HG03558 (cell line): ENCODE data around the gene PACS2.

Experiments used
- ATAC-seq: cut with Tn5 transposase; IDR thresholded peaks from one replicate; pipeline ENCODE4 v1.9.1; 2021; ENCODE audit warnings: moderate number of reproducible peaks; ENCODE audit not compliant: unreplicated experiment; ENCODE audit errors: extremely low read depth

PACS2 gene

DNA sequence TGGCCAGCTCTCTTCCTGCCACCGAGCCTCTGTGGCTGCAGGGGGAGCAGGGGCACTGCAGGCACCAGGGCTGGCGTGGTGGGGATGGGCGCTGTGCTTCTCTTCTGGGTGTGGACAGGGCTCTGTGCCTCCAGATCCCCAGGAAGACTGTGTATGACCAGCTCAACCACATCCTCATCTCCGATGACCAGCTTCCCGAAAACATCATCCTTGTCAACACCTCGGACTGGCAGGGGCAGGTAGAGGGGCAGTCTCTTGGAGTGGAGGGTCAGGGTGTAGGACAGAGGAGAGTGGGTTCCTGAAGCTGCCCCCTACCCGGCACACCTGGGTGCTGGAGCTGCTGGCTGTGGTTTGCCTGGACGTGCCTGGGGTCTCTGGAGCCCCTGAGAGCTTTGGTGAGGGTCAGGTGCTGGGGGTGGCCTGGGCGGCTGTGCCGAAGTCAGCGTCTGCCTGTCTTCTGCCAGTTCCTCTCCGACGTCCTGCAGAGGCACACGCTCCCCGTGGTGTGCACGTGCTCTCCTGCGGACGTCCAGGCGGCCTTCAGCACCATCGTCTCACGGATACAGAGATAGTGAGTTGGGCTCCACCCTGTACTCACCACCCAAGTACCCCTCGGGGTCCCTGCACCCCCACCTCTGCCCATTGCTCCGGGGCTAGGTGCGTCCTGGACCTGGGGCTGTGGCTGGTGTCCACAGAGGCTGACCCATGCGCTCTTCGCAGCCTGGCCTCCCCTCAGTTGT is 68.0 kb downstream of the PACS2 start:
- no peak for ATAC-seq

GRCh38 chr14:105383083-105383730 is 68.7 kb downstream of the PACS2 start:
- no peak for ATAC-seq

DNA sequence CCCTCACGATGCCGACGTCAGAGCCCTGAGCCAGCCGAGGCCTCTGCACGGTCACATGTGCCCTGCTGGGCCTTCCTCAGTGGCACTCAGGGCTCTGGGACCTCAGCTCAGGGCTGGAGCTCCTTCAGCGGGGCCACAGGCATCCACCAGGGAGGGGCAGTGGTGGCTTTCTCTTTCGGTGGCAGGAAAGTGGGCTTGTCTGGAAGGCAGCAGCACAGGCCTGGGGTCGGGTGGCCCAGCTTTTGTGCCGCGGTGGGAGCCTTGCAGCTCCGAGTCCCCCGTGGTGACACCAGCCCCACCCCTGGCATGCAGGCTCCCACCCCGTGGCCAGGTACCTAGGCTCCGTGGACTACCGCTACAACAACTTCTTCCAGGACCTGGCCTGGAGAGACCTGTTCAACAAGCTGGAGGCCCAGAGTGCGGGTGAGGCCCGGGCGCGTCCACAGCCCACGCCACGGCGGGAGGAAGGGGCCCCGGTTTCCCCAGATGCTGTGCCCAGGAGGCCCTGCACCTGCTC is 69.6 kb downstream of the PACS2 start:
- ATAC-seq = no peak

DNA sequence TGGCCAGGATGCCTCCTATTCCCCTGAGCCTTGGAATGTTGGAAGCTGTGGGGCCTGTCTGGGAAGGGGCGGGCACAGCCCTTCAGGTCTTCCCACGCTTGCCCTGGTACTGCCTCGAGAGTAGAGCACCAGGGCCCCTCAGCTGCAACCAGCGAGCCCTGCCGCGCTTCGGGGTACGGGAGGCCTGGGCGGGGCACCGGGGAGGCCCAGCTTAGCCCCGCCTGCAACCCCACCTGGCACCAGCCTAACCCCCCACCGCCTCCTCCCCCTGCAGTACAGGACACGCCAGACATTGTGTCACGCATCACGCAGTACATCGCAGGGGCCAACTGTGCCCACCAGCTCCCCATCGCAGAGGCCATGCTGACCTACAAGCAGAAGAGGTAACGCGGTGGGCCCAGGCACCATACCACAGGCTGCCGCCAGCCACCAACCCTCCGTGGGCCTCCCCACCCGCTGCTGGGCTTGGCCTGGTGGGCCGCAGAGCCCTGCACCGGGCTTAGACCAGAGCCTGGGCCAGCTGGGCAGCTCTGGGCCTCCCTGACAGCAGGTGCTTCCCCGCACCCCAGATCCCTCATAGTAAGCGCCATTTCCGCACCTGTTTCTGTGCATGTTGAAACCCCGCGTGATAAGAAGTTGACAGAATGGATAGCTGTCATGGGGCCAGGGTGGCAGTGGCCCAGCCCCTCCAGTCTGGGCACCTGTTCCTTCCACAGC is 70.2 kb downstream of the PACS2 start:
- no peak for ATAC-seq

DNA sequence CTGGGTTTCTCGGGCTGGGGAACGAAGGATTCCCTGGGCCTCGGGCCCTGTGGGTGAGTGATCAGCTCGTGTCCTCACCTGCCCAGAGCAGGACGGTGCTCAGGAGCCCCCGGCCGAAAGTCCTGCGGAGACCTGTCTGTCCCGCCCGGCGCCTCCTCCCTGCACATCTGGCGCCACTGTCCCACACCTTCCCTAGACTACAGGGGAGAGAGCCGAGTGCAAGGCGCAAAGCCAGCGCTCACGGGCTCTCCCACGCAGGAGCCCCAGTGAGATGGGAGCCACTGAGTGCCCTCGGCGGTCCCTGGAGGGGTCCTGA is 70.7 kb downstream of the PACS2 start:
- ATAC-seq = no peak

DNA sequence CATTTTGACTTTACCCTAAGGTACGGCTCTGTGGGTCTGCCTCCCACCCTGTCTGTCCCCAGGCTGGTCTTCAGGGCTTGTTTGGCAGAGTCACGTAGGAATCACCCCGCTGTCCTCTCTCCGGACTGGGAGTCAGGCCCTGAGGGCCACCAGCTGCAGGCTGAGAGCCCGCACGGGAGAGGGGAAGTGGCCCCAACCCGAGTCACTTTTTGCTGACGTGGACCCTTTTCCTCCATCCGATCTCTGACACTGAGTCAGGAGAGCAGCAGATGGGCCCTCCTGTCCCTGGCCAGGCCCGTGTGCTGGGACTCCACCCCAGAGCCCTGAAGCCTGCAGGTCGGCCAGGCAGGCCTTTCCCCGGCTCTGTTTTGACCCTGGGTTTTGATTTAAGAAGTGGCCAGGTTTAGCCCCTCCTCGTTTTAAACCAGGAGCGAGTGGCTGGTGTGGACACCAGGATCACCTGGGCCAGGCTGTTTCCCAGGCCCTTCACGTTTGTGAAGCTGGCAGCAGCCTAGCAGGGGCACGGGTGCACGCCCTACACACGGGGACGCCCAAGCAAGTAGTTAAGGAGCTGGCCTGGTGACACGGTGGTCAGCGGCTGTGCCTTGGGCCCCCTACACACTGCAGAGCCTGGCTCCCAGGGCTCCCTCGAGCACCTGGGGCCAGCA is 71.3 kb downstream of the PACS2 start:
- no peak for ATAC-seq

- ATAC-seq = no peak
These were observed 72.3 kb downstream of the PACS2 start for GRCh38 chr14:105386581-105387529.

DNA sequence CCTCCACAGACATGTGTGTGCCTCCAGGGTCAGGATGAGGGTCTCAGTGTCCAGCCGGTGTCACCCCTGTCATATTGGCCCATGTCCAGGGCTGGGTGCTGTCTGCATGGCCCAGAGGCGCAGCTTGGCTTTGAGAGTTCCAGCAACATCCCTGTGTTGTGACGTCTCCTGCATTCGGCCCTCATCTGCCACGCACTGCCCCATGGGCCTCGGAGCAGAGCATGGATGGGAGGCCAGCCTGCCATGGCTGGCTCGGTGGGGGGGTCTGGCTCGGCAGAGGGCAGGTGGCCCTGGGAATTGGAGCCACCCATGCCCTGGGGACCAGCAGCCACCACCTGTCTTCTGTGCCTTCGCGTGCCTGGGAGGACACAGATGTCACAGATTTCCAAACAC is 73.0 kb downstream of the PACS2 start:
- ATAC-seq = no peak

- no peak for ATAC-seq
These were observed 73.8 kb downstream of the PACS2 start for GRCh38 chr14:105388110-105388951.

DNA sequence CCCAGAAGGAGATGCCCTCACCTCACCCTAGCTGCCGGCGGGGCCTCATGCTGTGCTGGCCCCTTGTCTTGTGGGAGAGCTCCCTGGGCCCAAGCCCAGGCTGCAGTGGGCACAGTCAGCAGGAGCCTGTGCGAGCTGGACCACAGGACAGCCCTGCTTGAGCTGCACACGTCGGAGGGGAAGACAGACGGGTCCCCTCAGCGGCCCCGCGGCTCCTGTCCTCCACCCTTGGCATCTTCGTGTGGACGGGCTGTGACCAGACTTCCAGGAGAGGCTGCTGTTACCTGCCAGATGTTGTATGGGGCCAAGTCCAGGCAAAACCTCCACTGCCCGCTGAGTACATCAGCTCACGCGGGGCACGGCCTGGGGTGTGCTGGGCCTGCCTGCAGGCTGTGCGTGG is 74.4 kb downstream of the PACS2 start:
- no peak for ATAC-seq

GRCh38 chr14:105389534-105389933 is 75.0 kb downstream of the PACS2 start:
- no peak for ATAC-seq

DNA sequence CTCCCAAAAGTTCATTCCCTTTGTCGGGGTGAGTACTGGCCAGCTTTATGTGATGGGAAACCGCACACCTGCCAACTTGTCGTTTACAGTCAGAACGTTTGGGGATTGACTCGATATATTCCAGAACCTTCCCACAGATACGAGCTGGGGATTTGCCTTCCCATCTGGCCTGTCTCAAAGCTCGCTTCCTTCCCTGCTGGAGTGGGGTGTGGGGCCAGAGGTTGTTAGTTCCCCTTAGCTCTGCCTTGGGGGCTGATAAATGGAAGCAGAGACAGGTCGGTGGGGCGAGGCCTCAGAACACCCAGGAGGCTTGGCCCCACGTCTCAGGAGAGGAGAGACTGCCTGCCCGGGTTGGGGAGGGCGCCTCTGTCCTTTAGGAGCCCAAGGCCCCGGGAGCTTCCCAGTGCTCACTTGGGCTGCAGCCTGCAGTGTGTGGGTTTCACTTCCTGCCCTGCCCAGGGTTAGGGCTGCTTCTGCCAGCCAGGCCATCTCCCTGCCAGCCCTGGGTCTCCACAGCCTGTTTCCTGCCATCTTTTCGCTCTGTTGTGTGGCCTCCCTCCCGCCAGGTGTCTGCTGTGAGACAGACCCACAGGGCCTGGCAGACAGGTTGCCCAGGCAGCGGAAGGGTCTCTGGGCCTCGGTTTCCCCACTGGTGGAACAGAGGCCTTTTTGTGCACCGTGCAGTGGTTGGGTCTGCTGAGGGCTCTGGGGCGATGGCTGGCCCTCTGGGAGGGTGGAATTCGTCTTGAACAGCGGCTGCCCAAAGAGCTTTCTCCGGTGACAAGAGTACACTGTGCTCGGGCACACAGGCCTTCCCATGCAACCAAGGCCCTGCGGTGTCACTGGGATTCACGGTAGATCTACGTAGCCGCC is 75.7 kb downstream of the PACS2 start:
- ATAC-seq = no peak

DNA sequence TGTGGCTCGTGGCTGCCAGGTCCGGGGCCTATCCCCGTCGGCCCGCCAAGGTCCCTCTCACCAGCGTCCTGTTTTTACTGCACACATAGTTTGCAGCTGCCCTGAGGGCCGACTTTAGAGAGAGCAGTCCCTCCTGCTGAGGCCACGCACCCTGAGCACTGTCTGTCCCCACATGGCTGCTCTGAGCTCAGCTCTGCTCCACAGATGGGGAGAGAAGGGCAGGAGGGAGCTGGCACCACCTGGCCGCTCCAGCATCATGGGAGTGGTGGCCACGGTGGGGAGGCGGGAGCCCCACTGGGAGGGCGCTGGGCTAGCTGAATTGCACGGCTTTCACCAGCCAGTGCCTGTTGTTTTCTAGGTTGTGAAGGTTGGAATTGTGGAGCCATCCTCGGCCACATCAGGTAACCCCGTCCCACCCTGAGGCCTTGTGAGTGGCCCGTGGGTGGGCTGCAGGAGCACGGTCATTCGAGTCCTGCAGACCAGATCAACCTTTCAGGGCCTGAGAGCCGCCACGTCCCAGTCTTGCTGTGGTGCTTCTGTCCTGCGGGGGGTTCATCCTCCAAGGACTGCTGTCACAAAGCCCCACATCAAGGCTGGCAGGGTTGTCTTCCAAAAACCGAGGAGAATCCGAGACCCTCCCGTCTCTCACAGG is 76.4 kb downstream of the PACS2 start:
- no peak for ATAC-seq

DNA sequence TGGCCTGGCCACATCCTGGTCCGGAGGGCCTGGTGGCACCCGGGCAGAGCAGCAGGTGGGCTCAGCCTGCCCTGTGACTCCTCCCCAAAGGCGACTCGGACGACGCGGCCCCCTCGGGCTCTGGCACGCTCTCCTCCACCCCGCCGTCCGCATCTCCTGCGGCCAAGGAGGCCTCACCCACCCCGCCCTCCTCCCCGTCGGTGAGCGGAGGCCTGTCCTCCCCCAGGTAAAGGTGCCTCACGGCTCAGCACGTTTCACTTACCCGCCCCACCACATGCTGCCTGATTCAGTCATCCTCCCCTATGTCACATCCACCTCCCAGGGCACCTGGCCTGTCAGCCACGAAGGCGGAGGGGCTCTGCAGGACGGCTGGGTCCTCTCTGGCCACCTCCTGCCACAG is 77.0 kb downstream of the PACS2 start:
- no peak for ATAC-seq

DNA sequence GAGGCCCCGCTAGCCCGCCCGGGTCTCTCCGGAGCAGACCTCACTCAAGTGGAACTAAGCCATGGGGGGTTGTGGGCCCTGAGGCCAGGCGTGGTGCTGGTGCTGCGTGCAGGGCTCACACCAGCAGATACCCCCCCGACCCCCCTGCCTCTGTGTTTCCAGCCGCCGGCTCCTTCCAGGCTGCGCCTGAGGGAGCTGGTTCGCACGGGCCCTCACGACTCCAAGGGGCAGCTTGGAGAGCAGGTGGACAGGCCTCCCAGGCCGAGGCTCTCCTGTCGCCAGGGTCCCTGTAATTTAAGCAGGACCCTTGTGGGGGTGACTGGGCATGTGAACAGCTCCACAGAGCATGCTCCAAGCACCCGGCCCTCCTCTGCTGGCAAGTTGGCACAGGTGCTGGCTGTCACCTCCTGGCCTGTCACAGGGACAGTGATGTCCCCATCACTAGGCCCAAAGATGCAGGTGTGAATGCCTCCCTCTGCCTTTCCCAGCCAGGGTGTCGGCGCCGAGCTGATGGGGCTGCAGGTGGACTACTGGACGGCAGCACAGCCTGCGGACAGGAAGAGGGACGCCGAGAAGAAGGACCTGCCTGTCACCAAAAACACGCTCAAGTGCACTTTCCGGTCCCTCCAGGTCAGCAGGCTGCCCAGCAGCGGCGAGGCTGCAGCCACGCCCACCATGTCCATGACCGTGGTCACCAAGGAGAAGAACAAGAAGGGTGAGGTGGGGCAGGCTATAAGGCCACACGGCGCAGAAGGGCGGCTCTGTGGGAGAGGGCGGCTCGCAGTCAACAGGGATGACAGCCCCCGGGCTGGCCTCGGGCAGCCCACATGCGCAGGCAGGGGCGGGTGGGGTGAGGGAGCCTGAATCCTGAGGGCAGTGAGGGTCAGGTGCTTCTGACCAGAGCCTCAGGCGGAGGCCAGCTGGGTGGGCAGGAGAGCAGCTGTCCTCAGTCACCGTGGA is 77.9 kb downstream of the PACS2 start:
- no peak for ATAC-seq

- ATAC-seq = no peak
These were observed 78.6 kb downstream of the PACS2 start for GRCh38 chr14:105393151-105393550.
